Colonic mucosa (tissue), 4 donors: Measurements from ENCODE around the gene DHDH. TPM values are rescaled to one million over a fixed set of nuclear protein-coding genes. Genes with fewer than 3 reads are reported as not detected.
"Not testable (repeated sequence)": the region's sequence is repeated elsewhere in the genome, so short reads cannot be mapped to it uniquely, and the experiment has no call there.

Experiments
- DNase-seq: peaks from one replicate; pipeline ENCODE4 v3.0.0-alpha.2; 2020
- H3K27ac ChIP-seq: fragments of 200-600 bp; one replicate; pipeline ENCODE4 v1.8.0; 2021
- H3K27me3 ChIP-seq: fragments of 200-600 bp; one replicate; pipeline ENCODE4 v1.8.0; 2021
- H3K36me3 ChIP-seq: fragments of 200-600 bp; one replicate; pipeline ENCODE4 v1.8.0; 2021
- H3K4me1 ChIP-seq: fragments of 200-600 bp; one replicate; pipeline ENCODE4 v1.8.0; 2021; ENCODE audit warnings: mild to moderate bottlenecking
- H3K4me3 ChIP-seq: fragments of 200-600 bp; one replicate; pipeline ENCODE4 v1.8.0; 2021
- H3K9ac ChIP-seq, 2 donors: one replicate each; pipeline ENCODE4 v1.7.0; 2013; ENCODE audit warnings: control low read depth in 2 of 2, low read depth in 2 of 2, low read length in 2 of 2
- H3K9me3 ChIP-seq: fragments of 200-600 bp; one replicate; pipeline ENCODE4 v1.8.0; 2021
- intact Hi-C: fragments of 100-400 bp; cut with DNase I; formaldehyde crosslinking; loops from one replicate; pipeline ENCODE4 v1.14.1; 2022
- total RNA-seq, 2 donors: library from RNA; stranded (reverse); fragmentation: NEBNext Ultra II Directional in 1 of 2; extraction: Animal tissue kit (Norgen Biotek cat#: 25700) in 1 of 2; gene quantifications; one replicate each; pipeline ENCODE4 v1.2.1, GENCODE V29; 2021
- TF ChIP-seq, protein P1 (sequence below): fragments of 200-600 bp; IDR thresholded peaks from one replicate; pipeline ENCODE4 v1.8.0; 2022; ENCODE audit warnings: antibody characterized with exemption, mild to moderate bottlenecking
- donor health status: healthy.
- donor health status: DM: no; HTN: no; CAD: no.
- donor health status: DM: no; HTN: no; CAD: no.

Gene DHDH
- total RNA-seq, 2 donors from 2014 or later = 1.5 TPM; not detected in 1

DNA sequence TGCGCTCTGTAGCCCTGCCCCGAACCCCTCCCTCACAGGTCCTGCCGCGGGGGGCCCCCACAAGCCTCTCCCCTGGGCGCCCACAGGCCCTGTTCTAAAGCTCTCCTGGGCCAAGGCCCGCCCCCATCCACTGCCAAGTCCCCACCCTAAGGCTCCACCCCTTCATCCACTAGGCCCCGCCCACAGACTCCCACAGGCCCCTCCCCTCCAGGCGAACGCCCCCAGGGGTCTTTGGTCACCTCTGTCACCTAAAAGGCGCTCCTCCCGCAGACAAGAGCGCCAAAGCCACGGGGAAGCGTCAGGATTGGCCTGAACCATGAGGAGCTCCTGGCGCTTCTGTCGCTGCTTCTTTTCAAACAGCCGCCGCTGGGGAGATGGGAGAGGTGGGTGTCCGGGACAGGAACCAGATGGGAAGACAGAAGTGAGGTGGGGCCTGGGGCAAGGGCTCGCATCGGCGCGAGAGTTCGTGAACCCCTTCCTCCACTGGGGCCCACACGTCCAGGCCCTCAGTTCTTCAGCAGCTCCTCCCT, 37.2 kb upstream of the DHDH start:
- Histone ChIP-seq H3K27me3 (no peaks in the 10 kb centered on the region), H3K9ac (peak overlapping the region in 1 of 2 donors; percentile 24), H3K9me3 (no peaks in the 10 kb centered on the region), H3K4me1 (no peaks in the 10 kb centered on the region), H3K27ac (no peak overlapping the region), H3K36me3 (no peaks in the 10 kb centered on the region), H3K4me3 (peak overlapping the region; percentile 25)
- TF ChIP-seq, protein P1, sequence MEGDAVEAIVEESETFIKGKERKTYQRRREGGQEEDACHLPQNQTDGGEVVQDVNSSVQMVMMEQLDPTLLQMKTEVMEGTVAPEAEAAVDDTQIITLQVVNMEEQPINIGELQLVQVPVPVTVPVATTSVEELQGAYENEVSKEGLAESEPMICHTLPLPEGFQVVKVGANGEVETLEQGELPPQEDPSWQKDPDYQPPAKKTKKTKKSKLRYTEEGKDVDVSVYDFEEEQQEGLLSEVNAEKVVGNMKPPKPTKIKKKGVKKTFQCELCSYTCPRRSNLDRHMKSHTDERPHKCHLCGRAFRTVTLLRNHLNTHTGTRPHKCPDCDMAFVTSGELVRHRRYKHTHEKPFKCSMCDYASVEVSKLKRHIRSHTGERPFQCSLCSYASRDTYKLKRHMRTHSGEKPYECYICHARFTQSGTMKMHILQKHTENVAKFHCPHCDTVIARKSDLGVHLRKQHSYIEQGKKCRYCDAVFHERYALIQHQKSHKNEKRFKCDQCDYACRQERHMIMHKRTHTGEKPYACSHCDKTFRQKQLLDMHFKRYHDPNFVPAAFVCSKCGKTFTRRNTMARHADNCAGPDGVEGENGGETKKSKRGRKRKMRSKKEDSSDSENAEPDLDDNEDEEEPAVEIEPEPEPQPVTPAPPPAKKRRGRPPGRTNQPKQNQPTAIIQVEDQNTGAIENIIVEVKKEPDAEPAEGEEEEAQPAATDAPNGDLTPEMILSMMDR = no peak
- peak; percentile 51 for DNase-seq
- intact Hi-C loops = no loop called here

DNA sequence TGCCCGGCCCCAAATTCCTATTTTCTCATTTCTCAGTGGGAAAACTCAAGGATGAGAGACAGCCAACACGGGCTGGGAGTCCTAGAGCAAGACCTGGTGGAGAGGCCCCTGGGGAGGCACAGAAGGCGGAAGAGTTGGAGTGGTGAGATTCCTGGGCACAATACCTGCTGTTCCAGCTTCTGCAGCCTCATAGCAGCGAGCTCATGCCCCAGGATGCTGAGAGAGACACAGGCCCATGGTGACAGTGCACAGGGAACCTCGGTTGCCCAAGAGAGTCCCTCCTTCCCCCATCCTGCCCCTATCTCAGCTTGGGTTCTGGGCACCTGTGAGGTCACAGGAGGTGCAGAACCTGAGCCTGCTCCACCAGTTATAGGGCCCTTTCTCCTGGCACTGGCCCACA, 36.3 kb upstream of the DHDH start:
- Histone ChIP-seq H3K9ac (no peak overlapping the region), H3K4me3 (no peak overlapping the region), H3K9me3 (no peaks in the 10 kb centered on the region), H3K36me3 (no peaks in the 10 kb centered on the region), H3K4me1 (no peaks in the 10 kb centered on the region), H3K27ac (no peak overlapping the region), H3K27me3 (no peaks in the 10 kb centered on the region)
- DNase-seq = no peak
- TF ChIP-seq, protein P1 = no peak
- intact Hi-C loops = no loop called here

DNA sequence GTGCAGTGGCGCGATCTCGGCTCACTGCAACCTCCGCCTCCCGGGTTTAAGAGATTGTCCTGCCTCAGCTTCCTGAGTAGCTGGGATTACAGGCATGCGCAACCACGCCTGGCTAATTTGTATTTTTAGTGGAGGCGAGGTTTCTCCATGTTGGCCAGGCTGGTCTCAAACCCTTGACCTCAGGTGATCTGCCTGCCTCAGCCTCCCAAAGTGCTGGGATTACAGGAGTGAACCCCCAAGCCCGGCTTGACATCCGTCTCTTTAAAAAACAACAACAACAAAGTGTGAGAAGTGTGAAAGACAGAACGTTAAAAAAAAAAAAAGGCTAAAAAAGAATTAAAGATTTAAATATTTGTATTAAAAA, 34.1 kb upstream of the DHDH start:
- Histone ChIP-seq H3K27ac (peak overlapping the region; percentile 79), H3K4me3 (peak overlapping the region; percentile 85)
- H3K4me1 ChIP-seq, H3K36me3 ChIP-seq, DNase-seq, H3K9ac ChIP-seq, intact Hi-C loops, H3K9me3 ChIP-seq, H3K27me3 ChIP-seq: not testable (repeated sequence)

DNA sequence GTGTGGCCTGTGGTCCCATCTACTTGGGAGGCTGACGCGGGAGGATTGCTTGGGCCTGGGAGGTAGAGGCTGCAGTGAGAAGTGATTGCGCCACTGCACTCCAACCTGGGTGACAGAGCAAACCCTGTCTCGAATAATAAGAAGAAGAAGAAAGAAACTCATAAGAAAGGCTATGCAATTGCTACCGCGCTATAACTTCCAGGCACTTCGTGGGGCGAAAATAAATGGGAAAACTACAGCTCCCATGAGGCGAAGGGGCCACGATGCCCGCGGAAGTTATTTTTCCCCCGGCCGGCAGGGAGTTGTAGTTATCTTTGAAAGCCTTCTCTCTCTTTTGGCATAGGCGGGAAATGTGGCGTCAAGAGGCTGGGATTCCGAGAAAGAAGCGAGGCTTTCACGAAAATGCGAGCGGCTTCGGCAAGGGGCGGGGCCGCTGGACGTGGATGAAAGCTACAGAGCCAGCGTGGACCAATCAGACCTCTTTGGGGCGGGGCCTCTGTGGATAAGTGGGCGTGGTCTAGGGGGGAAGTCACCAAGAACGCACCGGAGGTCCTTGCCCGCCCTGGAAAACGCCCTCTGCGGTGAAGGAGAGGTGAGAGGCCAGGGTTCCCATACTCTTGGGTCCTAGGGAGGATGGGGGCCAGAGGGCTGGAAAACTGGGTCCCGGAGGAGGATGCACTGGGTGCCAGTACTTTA, 33.6 kb upstream of the DHDH start, which contains the start of gene NUCB1:
TSS of gene NUCB1 (plus strand) at position 532 of the 696 bp plus-strand sequence. CDS start 485 bp downstream, outside the sequence.
- Histone ChIP-seq H3K36me3 (no peaks in the 10 kb centered on the region), H3K27ac (peak within 1 kb of the TSS; percentile 79), H3K4me3 (peak within 1 kb of the TSS; percentile 85), H3K4me1 (no peaks in the 10 kb centered on the region), H3K9ac (peak within 1 kb of the TSS; percentile 86 to 87), H3K27me3 (no peaks in the 10 kb centered on the region), H3K9me3 (no peaks in the 10 kb centered on the region)
- DNase-seq = peak; percentile 100
- TF ChIP-seq, protein P1 = no peak
- intact Hi-C loops = no loop called here

DNA sequence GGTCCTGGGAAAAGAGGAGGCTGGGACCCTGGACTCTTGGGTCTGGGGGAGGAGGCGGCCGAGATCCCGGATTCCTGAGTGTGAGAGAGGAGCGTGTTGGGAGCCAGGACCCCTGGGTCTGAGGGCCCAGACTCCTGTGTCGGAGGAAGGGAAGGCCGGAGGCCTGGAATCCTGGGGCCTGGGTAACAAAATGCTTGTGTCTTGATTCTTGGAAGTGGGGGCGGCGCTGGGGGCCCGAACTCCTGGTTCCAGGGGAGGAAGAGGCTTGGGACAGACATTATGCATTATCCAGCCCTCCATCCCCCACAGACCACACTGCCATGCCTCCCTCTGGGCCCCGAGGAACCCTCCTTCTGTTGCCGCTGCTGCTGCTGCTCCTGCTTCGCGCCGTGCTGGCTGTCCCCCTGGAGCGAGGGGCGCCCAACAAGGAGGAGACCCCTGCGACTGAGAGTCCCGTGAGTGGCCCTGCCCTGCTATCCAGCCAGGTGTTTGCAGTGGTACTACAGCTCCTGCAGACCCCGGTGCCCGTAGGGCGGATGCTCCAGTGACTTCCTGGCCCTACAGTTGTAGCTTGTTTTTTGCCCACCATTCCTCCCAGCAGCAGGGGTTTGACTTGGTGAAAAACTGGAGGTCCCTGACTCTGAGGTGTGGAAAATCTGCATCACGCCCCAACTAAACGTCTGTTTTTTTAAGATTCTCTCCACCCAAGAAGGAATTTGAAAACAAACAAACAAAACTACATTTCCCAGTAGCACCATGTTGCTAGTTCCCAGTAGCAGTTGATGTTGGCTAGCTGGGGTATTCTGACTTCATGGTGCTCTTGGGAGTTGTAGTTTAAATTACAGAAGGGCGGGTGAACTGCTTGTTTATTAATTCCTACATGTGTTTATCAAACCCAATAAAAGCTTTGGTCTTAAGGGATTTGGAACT, 32.8 kb upstream of the DHDH start:
- Histone ChIP-seq H3K4me3 (peak overlapping the region; percentile 85), H3K36me3 (no peaks in the 10 kb centered on the region), H3K27me3 (no peaks in the 10 kb centered on the region), H3K27ac (peak overlapping the region; percentile 79), H3K9ac (peak overlapping the region; percentile 86 to 87), H3K4me1 (no peaks in the 10 kb centered on the region), H3K9me3 (no peaks in the 10 kb centered on the region)
- intact Hi-C loops = no loop called here
- no peak for DNase-seq
- TF ChIP-seq, protein P1 = no peak

DNA sequence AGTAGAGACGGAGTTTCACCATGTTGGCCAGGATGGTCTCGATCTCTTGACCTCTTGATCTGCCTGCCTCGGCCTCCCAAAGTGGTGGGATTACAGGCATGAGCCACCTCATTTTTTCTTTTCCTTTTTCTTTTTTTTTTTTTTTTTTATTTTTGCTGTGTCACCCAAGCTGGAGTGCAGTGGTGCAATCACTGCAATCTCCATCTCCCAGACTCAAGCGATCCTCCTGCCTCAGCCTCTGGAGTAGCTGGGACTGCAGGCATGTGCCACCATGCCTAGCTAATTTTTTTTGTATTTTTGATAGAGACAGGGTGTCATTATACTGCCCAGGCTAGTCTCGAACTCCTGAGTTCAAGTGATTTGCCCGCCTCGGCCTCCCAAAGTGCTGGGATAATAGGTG, 31.2 kb upstream of the DHDH start:
- H3K4me3 ChIP-seq, H3K4me1 ChIP-seq, DNase-seq, H3K9me3 ChIP-seq, H3K36me3 ChIP-seq, H3K27ac ChIP-seq, H3K9ac ChIP-seq, intact Hi-C loops, H3K27me3 ChIP-seq: not testable (repeated sequence)

DNA sequence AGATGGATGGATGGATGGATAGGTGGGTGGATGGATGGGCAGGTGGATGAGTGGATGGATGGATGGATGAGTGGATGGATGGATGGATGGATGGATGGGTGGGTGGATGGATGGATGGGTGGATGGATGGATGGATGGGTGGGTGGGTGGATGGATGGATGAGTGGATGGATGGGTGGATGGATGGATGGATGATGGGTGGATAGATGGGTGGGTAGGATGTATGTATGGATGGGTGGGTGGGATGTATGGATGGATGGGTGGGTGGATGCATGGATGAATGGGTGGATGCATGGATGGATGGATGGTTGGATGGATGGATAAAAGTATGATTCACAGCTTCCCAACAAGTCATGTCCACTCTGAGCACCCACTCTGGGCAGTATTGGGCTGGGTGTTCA, 29.7 kb upstream of the DHDH start:
- H3K27me3 ChIP-seq, H3K4me3 ChIP-seq, intact Hi-C loops, H3K9ac ChIP-seq, H3K9me3 ChIP-seq, H3K27ac ChIP-seq, H3K36me3 ChIP-seq, H3K4me1 ChIP-seq, DNase-seq: not testable (repeated sequence)
